Measurements from ENCODE around the gene SLC30A1. TPM values are rescaled to one million over a fixed set of nuclear protein-coding genes. Genes with fewer than 3 reads are reported as not detected.

Gene SLC30A1
- total and polyA plus RNA-seq, 10 of the 15 experiments (the other 5 are each of a cell fraction or from before 2014, with no cell fraction given), result 3.5 to 14.1 (median 8.8) TPM

GRCh38 chr1:211529011-211529410 is 50.0 kb downstream of the SLC30A1 start:
- BruUV-seq (replicated peaks), result no TSS peak
- no peak overlapping the region for H3K27ac ChIP-seq (ENCODE audit: control insufficient read depth, insufficient read depth)
- H3K4me3 ChIP-seq, result no peak overlapping the region
- FAIRE-seq (no peak), ATAC-seq (no peak), DNase-seq (ENCODE audit: low read depth, low spot score) (no peak)
- ChIA-PET POLR2A (interaction anchor here (1.1 kb wide), 1 partner anchor 85 kb away, joined by 3 read pairs; no protein-coding TSS in a partner anchor), RAD21 (ENCODE audit: unreplicated experiment) (no interaction called here), CTCF (interaction anchor here (0.7 to 2.5 kb wide), 4 partner anchors 15 to 484 kb away, joined by 3 to 7 read pairs (median 4); no protein-coding TSS in a partner anchor), SMC1A (ENCODE audit: uncharacterized antibody, unreplicated experiment) (no interaction called here)
- H3K9ac ChIP-seq (ENCODE audit: control insufficient read depth, insufficient read depth, low read length), result no peak overlapping the region
- no peaks in the 10 kb centered on the region for H3K79me2 ChIP-seq (ENCODE audit: control insufficient read depth, insufficient read depth, low read length)
- intact Hi-C loops (cut with micrococcal nuclease; ENCODE audit: unreplicated experiment) (no loop called here), in situ Hi-C loops (cut with MboI) (no loop called here)
- 91% methylated on average over 7 of the region's 7 CpGs for WGBS (ENCODE audit: insufficient coverage, insufficient replicate concordance, low lambda C conversion rate, missing lambda C conversion rate)
- no peaks in the 10 kb centered on the region for H3K9me3 ChIP-seq (replicated peaks; ENCODE audit: control insufficient read depth, insufficient read depth, low read length)
- H4K20me1 ChIP-seq (ENCODE audit: control insufficient read depth, insufficient read depth), result no peaks in the 10 kb centered on the region
- H2AFZ ChIP-seq (ENCODE audit: control insufficient read depth, low read depth, low read length), result no peak overlapping the region
- H3K4me2 ChIP-seq (ENCODE audit: control insufficient read depth, insufficient read depth), result no peak overlapping the region
- H3K4me1 ChIP-seq (ENCODE audit: control insufficient read depth, insufficient read depth, low read length), result peaks cover 35% of the 10 kb centered on the region
- H3K27me3 ChIP-seq (replicated peaks in 1 of 2; ENCODE audit: control insufficient read depth in 2 of 2, insufficient read depth in 2 of 2, low read length in 1 of 2), result no peaks in the 10 kb centered on the region
- no peaks in the 10 kb centered on the region for H3K36me3 ChIP-seq (ENCODE audit: control insufficient read depth in 2 of 2, insufficient read depth in 2 of 2, low read length in 1 of 2)
- TF ChIP-seq BCL3 (IDR thresholded peaks at IDR 0.05; ENCODE audit: borderline replicate concordance, insufficient read depth, low read depth, low read length, poor library complexity, severe bottlenecking) (no peak), PAX8 (IDR thresholded peaks at IDR 0.05) (no peak), TCF12 (IDR thresholded peaks at IDR 0.05; ENCODE audit: low read depth, low read length) (no peak), MTA3 (IDR thresholded peaks at IDR 0.05; ENCODE audit: borderline replicate concordance, low read length) (no peak), ZNF207 (IDR thresholded peaks at IDR 0.05; ENCODE audit: borderline replicate concordance) (no peak), BHLHE40 (IDR thresholded peaks at IDR 0.05; ENCODE audit: borderline replicate concordance in 1 of 2, low read depth in 2 of 2, low read length in 1 of 2) (no peak), EED (IDR thresholded peaks at IDR 0.05; ENCODE audit: low read depth) (no peak), CEBPZ (IDR thresholded peaks at IDR 0.05; ENCODE audit: low read depth, low read length) (no peak), TARDBP (IDR thresholded peaks at IDR 0.05; ENCODE audit: borderline replicate concordance) (no peak), ATF3 (IDR thresholded peaks at IDR 0.05; ENCODE audit: borderline replicate concordance, extremely low read depth, low read depth, low read length) (no peak), RCOR1 (conservative IDR thresholded peaks at IDR 0.05; ENCODE audit: low read depth, low read length) (no peak), CUX1 (IDR thresholded peaks at IDR 0.05; ENCODE audit: insufficient replicate concordance, low read depth, low read length) (no peak), CREM (IDR thresholded peaks at IDR 0.05; ENCODE audit: low read depth) (no peak), PML (IDR thresholded peaks at IDR 0.05; ENCODE audit: low read length) (no peak), LARP7 (IDR thresholded peaks at IDR 0.05) (no peak)
